ENCODE measurements around the gene TSPAN18. TPM values are rescaled to one million over a fixed set of nuclear protein-coding genes. Genes with fewer than 3 reads are reported as not detected.

Gene TSPAN18
- total RNA-seq, 2 donors from 2014 or later, result 2.0 to 7.7 TPM

DNA sequence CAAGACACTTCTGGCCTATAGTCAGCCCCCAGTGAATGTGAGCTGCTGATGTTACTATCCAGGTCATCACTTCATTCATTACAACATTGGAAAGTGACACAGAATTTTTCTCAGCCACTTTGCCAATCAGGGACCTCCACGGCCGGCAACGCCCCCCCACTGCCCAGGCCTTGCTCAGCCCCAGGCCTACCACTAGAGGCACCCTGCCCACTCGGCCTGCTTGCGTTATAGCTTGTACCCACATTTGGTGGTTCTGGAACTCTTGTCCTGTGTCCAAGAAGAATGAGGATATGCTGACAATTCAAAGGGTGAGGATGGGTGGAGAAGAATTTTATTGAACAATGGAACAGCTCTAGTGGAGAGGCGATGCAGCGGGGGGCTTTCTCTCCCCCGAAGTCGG, 96.2 kb downstream of the TSPAN18 start:
- DNase-seq (ENCODE audit: low spot score), result no peak
- Histone ChIP-seq H3K36me3 (no peaks in the 10 kb centered on the region), H3K27me3 (replicated peaks; ENCODE audit: insufficient read depth) (no peaks in the 10 kb centered on the region), H3K4me3 (no peak overlapping the region), H3K27ac (no peak overlapping the region), H3K9me3 (no peaks in the 10 kb centered on the region), H3K4me1 (ENCODE audit: control insufficient read depth in 1 of 2, low read depth in 2 of 2) (no peaks in the 10 kb centered on the region)
- TF ChIP-seq, protein P1, sequence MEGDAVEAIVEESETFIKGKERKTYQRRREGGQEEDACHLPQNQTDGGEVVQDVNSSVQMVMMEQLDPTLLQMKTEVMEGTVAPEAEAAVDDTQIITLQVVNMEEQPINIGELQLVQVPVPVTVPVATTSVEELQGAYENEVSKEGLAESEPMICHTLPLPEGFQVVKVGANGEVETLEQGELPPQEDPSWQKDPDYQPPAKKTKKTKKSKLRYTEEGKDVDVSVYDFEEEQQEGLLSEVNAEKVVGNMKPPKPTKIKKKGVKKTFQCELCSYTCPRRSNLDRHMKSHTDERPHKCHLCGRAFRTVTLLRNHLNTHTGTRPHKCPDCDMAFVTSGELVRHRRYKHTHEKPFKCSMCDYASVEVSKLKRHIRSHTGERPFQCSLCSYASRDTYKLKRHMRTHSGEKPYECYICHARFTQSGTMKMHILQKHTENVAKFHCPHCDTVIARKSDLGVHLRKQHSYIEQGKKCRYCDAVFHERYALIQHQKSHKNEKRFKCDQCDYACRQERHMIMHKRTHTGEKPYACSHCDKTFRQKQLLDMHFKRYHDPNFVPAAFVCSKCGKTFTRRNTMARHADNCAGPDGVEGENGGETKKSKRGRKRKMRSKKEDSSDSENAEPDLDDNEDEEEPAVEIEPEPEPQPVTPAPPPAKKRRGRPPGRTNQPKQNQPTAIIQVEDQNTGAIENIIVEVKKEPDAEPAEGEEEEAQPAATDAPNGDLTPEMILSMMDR (IDR thresholded peaks at IDR 0.05), result no peak
- ATAC-seq (ENCODE audit: insufficient number of reproducible peaks, low FRiP score, low read depth), result no peak

DNA sequence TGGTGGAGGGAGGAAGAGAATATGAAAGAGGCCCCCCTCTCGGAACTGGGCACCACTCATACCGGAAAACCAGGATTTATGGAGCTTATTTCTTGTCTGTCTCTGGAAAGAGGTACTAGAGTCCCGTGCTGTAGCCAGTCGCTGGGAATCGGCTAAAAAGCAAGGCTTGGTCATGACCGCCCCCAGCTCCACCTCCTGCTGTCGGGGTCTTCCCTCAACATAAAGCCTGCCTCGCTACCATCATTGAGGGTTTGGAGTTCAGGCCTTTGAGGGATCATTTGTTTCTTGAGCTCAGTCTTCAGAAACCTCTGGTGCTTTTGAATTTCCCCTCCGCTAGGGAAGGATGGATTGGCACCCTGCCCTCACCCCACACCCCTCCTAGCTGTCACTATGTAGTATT, 97.1 kb downstream of the TSPAN18 start:
- DNase-seq (ENCODE audit: low spot score) (no peak), ATAC-seq (ENCODE audit: insufficient number of reproducible peaks, low FRiP score, low read depth) (no peak)
- H3K36me3 ChIP-seq, result no peaks in the 10 kb centered on the region
- no peaks in the 10 kb centered on the region for H3K27me3 ChIP-seq (replicated peaks; ENCODE audit: insufficient read depth)
- no peak overlapping the region for H3K27ac ChIP-seq
- TF ChIP-seq, protein P1 (IDR thresholded peaks at IDR 0.05), result no peak
- no peak overlapping the region for H3K4me3 ChIP-seq
- no peaks in the 10 kb centered on the region for H3K4me1 ChIP-seq (ENCODE audit: control insufficient read depth in 1 of 2, low read depth in 2 of 2)
- H3K9me3 ChIP-seq, result no peaks in the 10 kb centered on the region

DNA sequence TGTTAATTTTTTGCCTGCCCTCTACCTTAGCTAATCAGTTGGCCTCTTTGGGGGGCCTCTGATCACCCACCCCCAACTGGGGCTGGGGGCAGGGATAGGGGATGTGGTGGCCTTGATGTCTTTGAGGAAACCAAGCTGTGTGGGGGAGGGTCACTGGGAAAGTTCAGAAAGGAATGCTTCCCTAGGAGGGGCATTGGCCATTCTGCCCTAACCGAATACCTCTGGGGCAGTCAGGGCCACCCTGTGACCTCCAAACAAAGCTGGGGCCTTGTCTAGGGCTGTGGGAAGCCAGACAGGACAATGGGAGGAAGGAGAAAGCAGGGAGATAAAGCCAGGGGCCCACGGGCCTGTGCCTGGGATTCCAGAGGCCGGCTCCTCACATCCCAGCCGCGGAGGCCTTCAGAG, 97.5 kb downstream of the TSPAN18 start:
- H3K27ac ChIP-seq, result no peak overlapping the region
- no peaks in the 10 kb centered on the region for H3K9me3 ChIP-seq
- H3K27me3 ChIP-seq (replicated peaks; ENCODE audit: insufficient read depth), result no peaks in the 10 kb centered on the region
- TF ChIP-seq, protein P1 (IDR thresholded peaks at IDR 0.05), result no peak
- no peaks in the 10 kb centered on the region for H3K4me1 ChIP-seq (ENCODE audit: control insufficient read depth in 1 of 2, low read depth in 2 of 2)
- DNase-seq (ENCODE audit: low spot score) (no peak), ATAC-seq (ENCODE audit: insufficient number of reproducible peaks, low FRiP score, low read depth) (no peak)
- H3K4me3 ChIP-seq, result no peak overlapping the region
- no peaks in the 10 kb centered on the region for H3K36me3 ChIP-seq

DNA sequence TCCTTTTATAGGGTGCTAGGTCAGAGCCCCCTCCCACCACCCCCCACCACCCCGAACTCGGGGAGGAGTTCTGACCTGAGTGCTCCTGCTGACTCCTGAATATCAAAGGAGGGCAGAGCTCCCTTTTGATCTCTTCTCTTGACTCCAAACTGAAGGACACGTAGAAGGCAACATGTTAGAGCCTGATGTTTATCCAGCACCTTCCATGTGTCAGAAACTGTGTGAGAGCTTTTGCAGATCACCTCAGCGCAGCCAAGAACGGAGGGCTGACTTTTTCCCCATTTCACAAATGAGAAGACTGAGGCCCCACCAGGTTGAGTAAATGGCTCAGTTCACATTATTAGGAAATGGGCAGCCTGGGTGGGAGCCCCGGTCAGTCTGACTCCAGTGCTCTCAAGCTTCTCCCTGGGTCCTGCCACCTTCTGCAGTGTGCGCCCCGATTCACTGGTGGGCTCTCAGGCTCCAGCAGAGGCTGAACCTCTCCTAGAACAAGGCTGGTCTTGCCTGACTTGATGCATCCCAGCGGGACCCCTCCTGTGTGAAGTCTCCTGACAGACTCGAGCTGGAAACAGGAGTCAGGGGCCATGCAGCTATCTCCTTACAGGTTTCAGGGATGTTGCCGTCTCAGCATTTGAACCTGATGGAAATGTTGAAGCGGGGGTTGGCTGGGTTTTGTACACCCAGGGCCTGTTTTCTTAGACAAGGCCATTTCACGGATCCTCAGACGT, 98.5 kb downstream of the TSPAN18 start:
- Histone ChIP-seq H3K4me1 (ENCODE audit: control insufficient read depth in 1 of 2, low read depth in 2 of 2) (no peaks in the 10 kb centered on the region), H3K36me3 (no peaks in the 10 kb centered on the region), H3K4me3 (no peak overlapping the region), H3K27me3 (replicated peaks; ENCODE audit: insufficient read depth) (no peaks in the 10 kb centered on the region), H3K27ac (no peak overlapping the region), H3K9me3 (no peaks in the 10 kb centered on the region)
- ATAC-seq (ENCODE audit: insufficient number of reproducible peaks, low FRiP score, low read depth) (no peak), DNase-seq (ENCODE audit: low spot score) (no peak)
- TF ChIP-seq, protein P1 (IDR thresholded peaks at IDR 0.05), result no peak

DNA sequence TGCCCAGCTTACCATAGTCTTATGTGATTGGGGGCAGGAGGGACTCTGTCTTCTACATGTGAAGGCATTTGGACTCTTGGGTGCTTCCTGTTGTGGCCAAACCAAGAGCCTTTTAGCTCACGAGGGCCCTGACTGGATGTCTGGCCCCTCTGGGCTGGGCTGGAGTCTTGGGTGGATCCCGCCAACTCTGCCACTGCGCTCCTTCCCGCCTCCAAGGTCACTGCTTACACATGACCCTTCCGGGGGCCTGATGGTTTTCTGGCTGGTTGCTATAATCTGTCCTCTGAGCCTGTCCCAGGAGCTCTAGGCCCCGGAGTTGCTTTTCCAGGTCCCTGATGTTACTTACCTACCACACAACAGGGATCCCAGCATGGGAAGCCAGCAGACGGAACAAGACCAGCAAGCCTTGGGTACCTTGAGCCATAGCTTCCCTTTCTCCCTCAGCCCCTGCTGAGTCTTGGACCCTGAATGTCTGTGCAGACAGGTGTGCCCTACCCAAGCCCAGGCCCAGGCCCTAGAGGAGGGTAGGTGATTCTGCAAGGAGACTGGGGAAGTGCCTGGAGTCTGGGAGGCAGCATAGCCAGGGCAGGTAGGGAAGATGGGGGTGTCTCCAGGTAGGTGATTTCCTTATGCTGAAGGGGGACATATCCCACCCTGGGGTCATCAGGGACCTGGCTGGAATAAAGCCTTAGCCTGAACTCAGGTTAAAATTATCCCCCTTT, 100.3 kb downstream of the TSPAN18 start:
- Histone ChIP-seq H3K36me3 (no peaks in the 10 kb centered on the region), H3K27me3 (replicated peaks; ENCODE audit: insufficient read depth) (no peaks in the 10 kb centered on the region), H3K27ac (no peak overlapping the region), H3K4me3 (no peak overlapping the region), H3K4me1 (ENCODE audit: control insufficient read depth in 1 of 2, low read depth in 2 of 2) (no peaks in the 10 kb centered on the region), H3K9me3 (no peaks in the 10 kb centered on the region)
- ATAC-seq (ENCODE audit: insufficient number of reproducible peaks, low FRiP score, low read depth) (no peak), DNase-seq (ENCODE audit: low spot score) (no peak)
- TF ChIP-seq, protein P1 (IDR thresholded peaks at IDR 0.05), result no peak
